IMR-90 (cell line): ENCODE data around the gene TEX2. TPM values are rescaled to one million over a fixed set of nuclear protein-coding genes. Genes with fewer than 3 reads are reported as not detected.

Experiments
- ATAC-seq: fragments of 200-7000 bp; cut with Tn5 transposase; 2 replicates; pipeline ENCODE4 v1.9.1; 2020; ENCODE audit warnings: low read depth, mild to moderate bottlenecking, moderate library complexity
- BruUV-seq: library from RNA; stranded (reverse); fragments of 400-500 nt; replicated peaks from 2 replicates; lab custom pipeline; 2021; lab: Mats Ljungman, UMichigan
- CTCF ChIA-PET: fragments of 300-600 bp; formaldehyde crosslinking; extraction: SDS; loops from one replicate; lab custom pipeline; 2021; ENCODE audit warnings: antibody characterized with exemption; lab: Yijun Ruan, JAX
- POLR2A ChIA-PET: fragments of 300-600 bp; sonication (Branson Sonifier 250); formaldehyde crosslinking; loops from one replicate; lab custom pipeline; 2022; ENCODE audit warnings: antibody characterized with exemption; ENCODE audit not compliant: unreplicated experiment; lab: Charles Lee
- DNase-seq: peaks from one replicate; pipeline ENCODE4 v3.0.0; 2013
- H2AFZ ChIP-seq: replicated peaks from 2 replicates; pipeline ENCODE3; 2013; ENCODE audit warnings: low read length, mild to moderate bottlenecking; ENCODE audit not compliant: poor library complexity
- H2AK5ac ChIP-seq: 2 replicates; pipeline ENCODE4 v1.6.1; 2013; ENCODE audit warnings: low read depth, low read length, inconsistent platforms
- H2AK9ac ChIP-seq: replicated peaks from 2 replicates; pipeline ENCODE3; 2013; ENCODE audit warnings: mild to moderate bottlenecking, low read depth, low read length, moderate library complexity; ENCODE audit not compliant: poor library complexity
- H2BK120ac ChIP-seq: 2 replicates; pipeline ENCODE4 v1.6.1; 2013; ENCODE audit warnings: low read depth, low read length, inconsistent platforms
- H2BK15ac ChIP-seq: 3 replicates; pipeline ENCODE4 v1.6.1; 2013; ENCODE audit warnings: low read depth, low read length, inconsistent platforms
- H2BK20ac ChIP-seq: 2 replicates; pipeline ENCODE4 v1.6.1; 2013; ENCODE audit warnings: low read depth, mild to moderate bottlenecking, inconsistent platforms, low read length, moderate library complexity
- H2BK5ac ChIP-seq: 2 replicates; pipeline ENCODE4 v1.6.1; 2013; ENCODE audit warnings: mild to moderate bottlenecking, low read depth, low read length, inconsistent platforms; ENCODE audit not compliant: poor library complexity, severe bottlenecking
- H3K14ac ChIP-seq: replicated peaks from 2 replicates; pipeline ENCODE4 v1.6.1; 2013; ENCODE audit warnings: low read depth, low read length, inconsistent platforms
- H3K18ac ChIP-seq: 2 replicates; pipeline ENCODE4 v1.6.1; 2013; ENCODE audit warnings: low read depth, low read length, control low read depth
- H3K23ac ChIP-seq: 2 replicates; pipeline ENCODE4 v1.6.1; 2013; ENCODE audit warnings: low read depth, low read length, inconsistent platforms
- H3K27ac ChIP-seq: 2 replicates; pipeline ENCODE4 v1.5.1; 2013; ENCODE audit warnings: mild to moderate bottlenecking, control low read depth, low read length; ENCODE audit not compliant: insufficient read depth
- H3K27me3 ChIP-seq: 2 replicates; pipeline ENCODE4 v1.6.1; 2013; ENCODE audit warnings: low read length; ENCODE audit not compliant: control insufficient read depth, insufficient read depth
- H3K36me3 ChIP-seq: 2 replicates; pipeline ENCODE4 v1.6.1; 2013; ENCODE audit warnings: low read length, mixed read lengths; ENCODE audit not compliant: control insufficient read depth, insufficient read depth
- H3K4ac ChIP-seq: 2 replicates; pipeline ENCODE4 v1.6.1; 2013; ENCODE audit warnings: low read depth, low read length, inconsistent platforms
- H3K4me1 ChIP-seq: 2 replicates; pipeline ENCODE4 v1.6.1; 2013; ENCODE audit warnings: low read length, mixed read lengths; ENCODE audit not compliant: control insufficient read depth, insufficient read depth
- H3K4me2 ChIP-seq: 2 replicates; pipeline ENCODE4 v1.6.1; 2013; ENCODE audit warnings: low read depth, mild to moderate bottlenecking, control low read depth, low read length, moderate library complexity
- H3K4me3 ChIP-seq: 2 replicates; pipeline ENCODE4 v1.5.1; 2013; ENCODE audit warnings: low read depth, mild to moderate bottlenecking, control low read depth, low read length, moderate library complexity; ENCODE audit not compliant: insufficient read depth
- H3K56ac ChIP-seq: 2 replicates; pipeline ENCODE4 v1.6.1; 2013; ENCODE audit warnings: low read length, inconsistent platforms; ENCODE audit not compliant: insufficient read depth; ENCODE audit errors: extremely low read depth
- H3K79me1 ChIP-seq, 2 experiments: 2 replicates each; pipeline ENCODE4 v1.6.1; 2013; ENCODE audit warnings: low read length in 2 of 2, inconsistent platforms in 1 of 2, low read depth in 1 of 2
- H3K9ac ChIP-seq: 2 replicates; pipeline ENCODE4 v1.6.1; 2013; ENCODE audit warnings: low read depth, low read length, control low read depth
- H3K9me1 ChIP-seq: 2 replicates; pipeline ENCODE4 v1.6.1; 2013; ENCODE audit warnings: low read length, inconsistent platforms; ENCODE audit not compliant: insufficient read depth
- H3K9me3 ChIP-seq: 2 replicates; pipeline ENCODE4 v1.6.1; 2013; ENCODE audit warnings: low read length; ENCODE audit not compliant: control insufficient read depth, insufficient read depth
- H4K20me1 ChIP-seq: 2 replicates; pipeline ENCODE4 v1.6.1; 2013; ENCODE audit warnings: low read length, inconsistent platforms; ENCODE audit not compliant: insufficient read depth
- H4K5ac ChIP-seq: 2 replicates; pipeline ENCODE4 v1.6.1; 2013; ENCODE audit warnings: mild to moderate bottlenecking, low read depth, low read length, control low read depth
- H4K8ac ChIP-seq, 2 experiments: 2 replicates each; pipeline ENCODE4 v1.6.1; 2013; ENCODE audit warnings: low read depth in 2 of 2, low read length in 2 of 2, control low read depth in 1 of 2, inconsistent platforms in 1 of 2
- H4K91ac ChIP-seq: 2 replicates; pipeline ENCODE4 v1.6.1; 2013; ENCODE audit warnings: low read depth, low read length, inconsistent platforms; ENCODE audit not compliant: insufficient read depth
- CEBPB ChIP-seq: IDR thresholded peaks from 2 replicates; pipeline ENCODE4 v1.6.1; 2012; ENCODE audit warnings: low read depth, low read length, improper control_type of control experiment
- MAFK ChIP-seq: IDR thresholded peaks from 2 replicates; pipeline ENCODE4 v1.6.1; 2012; ENCODE audit warnings: low read depth, low read length, improper control_type of control experiment
- MAZ ChIP-seq: IDR thresholded peaks from 2 replicates; pipeline ENCODE4 v1.6.1; 2012; ENCODE audit warnings: low read depth, mild to moderate bottlenecking, low read length, improper control_type of control experiment, moderate library complexity, borderline replicate concordance
- NFE2L2 ChIP-seq: fragments of 150-350 bp; IDR thresholded peaks from 2 replicates; pipeline ENCODE4 v1.6.1; 2016; ENCODE audit warnings: low read depth, mild to moderate bottlenecking, low read length
- POLR2A ChIP-seq: IDR thresholded peaks from 2 replicates; pipeline ENCODE4 v1.6.1; 2012; ENCODE audit warnings: mild to moderate bottlenecking, low read depth, low read length
- RCOR1 ChIP-seq: IDR thresholded peaks from 2 replicates; pipeline ENCODE4 v1.6.1; 2012; ENCODE audit warnings: mild to moderate bottlenecking, low read length, improper control_type of control experiment; ENCODE audit not compliant: insufficient replicate concordance
- RFX5 ChIP-seq: IDR thresholded peaks from 2 replicates; pipeline ENCODE4 v1.8.0; 2012; ENCODE audit warnings: low read depth, mild to moderate bottlenecking, low read length, moderate library complexity
- USF2 ChIP-seq: fragments of 150-350 bp; IDR thresholded peaks from 2 replicates; pipeline ENCODE4 v1.6.1; 2017; ENCODE audit warnings: mild to moderate bottlenecking, antibody characterized with exemption, low read length, low read depth
- WGBS, 2 experiments: methylation state at CpG; one replicate each; pipeline versions ENCODE4 v1.1.5 to v1.1.7; 2013; ENCODE audit warnings: missing lambda C conversion rate in 2 of 2; ENCODE audit not compliant: insufficient read length in 1 of 2; ENCODE audit errors: extremely low coverage in 2 of 2; 5-methylcytosine and 5-hydroxymethylcytosine counted together
- dilution Hi-C: fragments of 300-500 bp; cut with HindIII; formaldehyde crosslinking; loops from one replicate; pipeline ENCODE4 v1.14.3; 2018; ENCODE audit warnings: low sequenced_read_pairs; ENCODE audit not compliant: unreplicated experiment
- in situ Hi-C: fragments of 300-500 bp; cut with MboI; formaldehyde crosslinking; loops from 3 replicates; pipeline ENCODE4 v1.14.3; 2019; ENCODE audit warnings: low sequenced_read_pairs, inconsistent platforms, mixed read lengths
- intact Hi-C: fragments of 100-400 bp; cut with micrococcal nuclease; formaldehyde crosslinking; loops from 2 replicates; pipeline ENCODE4 v1.10.0; 2022
- polyA plus RNA-seq, 3 experiments: library from polyadenylated mRNA; depleted of rRNA; stranded (reverse); fragments of >200 nt; gene quantifications; 2 replicates each; pipeline ENCODE4 v1.2.3, GENCODE V29; 2012; ENCODE audit warnings: low replicate concordance in 1 of 3
- total RNA-seq: library from RNA; depleted of rRNA; stranded (reverse); fragments of >200 nt; gene quantifications from 2 replicates; pipeline ENCODE4 v1.2.3, GENCODE V29; 2012

Gene TEX2
- total and polyA plus RNA-seq, 2 of the 4 experiments (the other 2 are of a cell fraction), result 18.2 to 21.9 TPM

- in situ Hi-C loops, result no loop called here
- H3K9me1 ChIP-seq, result peaks cover 5% of the 10 kb centered on the region; the same call in 1 of the 2 replicates
- DNase-seq, result no peak
- no peak overlapping the region for H3K27ac ChIP-seq
- H3K9ac ChIP-seq, result no peak overlapping the region
- intact Hi-C loops, result no loop called here
- ChIA-PET POLR2A (no interaction called here), CTCF (no interaction called here)
- TF ChIP-seq POLR2A (no peak), RFX5 (no peak), USF2 (no peak), RCOR1 (no peak), MAZ (no peak), MAFK (no peak), CEBPB (no peak), NFE2L2 (no peak)
- no peak overlapping the region for H2BK20ac ChIP-seq
- H3K9me3 ChIP-seq, result no peaks in the 10 kb centered on the region
- H2BK5ac ChIP-seq, result no peak overlapping the region
- dilution Hi-C loops, result no loop called here
- no peak overlapping the region for H2BK15ac ChIP-seq
- no peak overlapping the region for H3K23ac ChIP-seq
- H3K36me3 ChIP-seq, result 0 out of 2 replicates have a peak, but pooled peaks cover 5% of the 10 kb centered on the region
- no peak overlapping the region for H4K8ac ChIP-seq
- no peak; the same call in 1 of the 2 replicates for ATAC-seq
- no peaks in the 10 kb centered on the region for H3K79me1 ChIP-seq
- H4K5ac ChIP-seq, result no peak overlapping the region
- no peak overlapping the region for H2BK120ac ChIP-seq
- H3K4ac ChIP-seq, result no peak overlapping the region
- H3K18ac ChIP-seq, result no peak overlapping the region
- no peak overlapping the region for H4K91ac ChIP-seq
- H3K4me1 ChIP-seq, result peaks cover 15% of the 10 kb centered on the region
- BruUV-seq, result no TSS peak
- no peak overlapping the region for H3K4me2 ChIP-seq
- H3K14ac ChIP-seq, result no peak overlapping the region
- H2AFZ ChIP-seq, result no peak overlapping the region
- H3K27me3 ChIP-seq, result no peaks in the 10 kb centered on the region
- no peak overlapping the region for H2AK5ac ChIP-seq
- no peak overlapping the region for H3K56ac ChIP-seq
- no peaks in the 10 kb centered on the region for H4K20me1 ChIP-seq
- no CpG with 5 or more reads among the region's 4 CpGs for WGBS, 2 experiments
- H3K4me3 ChIP-seq, result no peak overlapping the region
- H2AK9ac ChIP-seq, result no peak overlapping the region
Measured at GRCh38 chr17:64154313-64154695, 108.8 kb downstream of the TEX2 start.
